CD8-positive, alpha-beta memory T cell (primary cell): ENCODE data around the gene MDN1. TPM values are rescaled to one million over a fixed set of nuclear protein-coding genes. Genes with fewer than 3 reads are reported as not detected.
"Not testable (repeated sequence)": the region's sequence is repeated elsewhere in the genome, so short reads cannot be mapped to it uniquely, and the experiment has no call there.

Experiments
- CTCF ChIA-PET: fragments of 350-600 bp; sonication (Branson Sonifier 250); formaldehyde crosslinking; loops from one replicate; lab custom pipeline; 2021; ENCODE audit warnings: antibody characterized with exemption; lab: Charles Lee
- POLR2A ChIA-PET: fragments of 350-600 bp; sonication (Branson Sonifier 250); formaldehyde crosslinking; loops from one replicate; lab custom pipeline; 2021; ENCODE audit warnings: antibody characterized with exemption; lab: Charles Lee
- DNase-seq, 5 donors: peaks; one replicate each; pipeline versions ENCODE4 v3.0.0 to v3.0.0-alpha.2; 2020 to 2022; ENCODE audit warnings: mixed read lengths in 1 of 5
- H3K27ac ChIP-seq: one replicate; pipeline ENCODE4 v1.7.0; 2013; ENCODE audit warnings: low read depth, mild to moderate bottlenecking, low read length, moderate library complexity
- H3K27me3 ChIP-seq: 2 replicates; pipeline ENCODE4 v1.7.0; 2013; ENCODE audit warnings: low read length, mild to moderate bottlenecking; ENCODE audit not compliant: insufficient read depth, poor library complexity, severe bottlenecking
- H3K36me3 ChIP-seq: 2 replicates; pipeline ENCODE4 v1.7.0; 2013; ENCODE audit warnings: mild to moderate bottlenecking, low read length, moderate library complexity; ENCODE audit not compliant: insufficient read depth
- H3K4me1 ChIP-seq: 2 replicates; pipeline ENCODE4 v1.7.0; 2013; ENCODE audit warnings: mild to moderate bottlenecking, low read length, moderate library complexity; ENCODE audit not compliant: insufficient read depth
- H3K4me3 ChIP-seq: 2 replicates; pipeline ENCODE4 v1.7.0; 2013; ENCODE audit warnings: mild to moderate bottlenecking, low read length
- H3K9me3 ChIP-seq: 2 replicates; pipeline ENCODE4 v1.7.0; 2013; ENCODE audit warnings: mild to moderate bottlenecking, low read length
- H3K27ac Mint-ChIP-seq, 8 donors: one replicate each; pipeline ENCODE4 v1.8.0; 2020 to 2021; ENCODE audit warnings: mixed read lengths in 8 of 8, mild to moderate bottlenecking in 6 of 8, inconsistent platforms in 3 of 8, moderate library complexity in 3 of 8
- H3K27me3 Mint-ChIP-seq, 2 donors: one replicate each; pipeline ENCODE4 v1.8.0; 2020 to 2021; ENCODE audit warnings: mixed read lengths in 2 of 2, mild to moderate bottlenecking in 1 of 2, moderate library complexity in 1 of 2
- H3K36me3 Mint-ChIP-seq, 3 donors: one replicate each; pipeline ENCODE4 v1.8.0; 2020 to 2021; ENCODE audit warnings: mixed read lengths in 3 of 3, inconsistent platforms in 1 of 3, mild to moderate bottlenecking in 1 of 3
- H3K4me1 Mint-ChIP-seq, 3 donors: one replicate each; pipeline ENCODE4 v1.8.0; 2020 to 2021; ENCODE audit warnings: mixed read lengths in 3 of 3, inconsistent platforms in 1 of 3, mild to moderate bottlenecking in 1 of 3
- H3K4me3 Mint-ChIP-seq, 7 donors: one replicate each; pipeline ENCODE4 v1.8.0; 2020 to 2021; ENCODE audit warnings: mixed read lengths in 7 of 7, mild to moderate bottlenecking in 6 of 7, moderate library complexity in 4 of 7, inconsistent platforms in 2 of 7
- H3K9me3 Mint-ChIP-seq, 5 donors: one replicate each; pipeline ENCODE4 v1.8.0; 2020 to 2022; ENCODE audit warnings: mixed read lengths in 5 of 5, mild to moderate bottlenecking in 3 of 5, moderate library complexity in 2 of 5, inconsistent platforms in 1 of 5
- polyA plus RNA-seq: library from polyadenylated mRNA; unstranded; fragments of 300-500 nt; fragmentation: Illumina TruSeq; gene quantifications from one replicate; pipeline ENCODE4 v1.2.3, GENCODE V29; 2021
- total RNA-seq, 2 experiments: library from RNA; stranded (reverse); gene quantifications; one replicate each; pipeline ENCODE4 v1.2.3, GENCODE V29; 2021

MDN1 gene
- total and polyA plus RNA-seq, 3 experiments from 2014 or later = 8.6 to 63.6 (median 63.3) TPM

DNA sequence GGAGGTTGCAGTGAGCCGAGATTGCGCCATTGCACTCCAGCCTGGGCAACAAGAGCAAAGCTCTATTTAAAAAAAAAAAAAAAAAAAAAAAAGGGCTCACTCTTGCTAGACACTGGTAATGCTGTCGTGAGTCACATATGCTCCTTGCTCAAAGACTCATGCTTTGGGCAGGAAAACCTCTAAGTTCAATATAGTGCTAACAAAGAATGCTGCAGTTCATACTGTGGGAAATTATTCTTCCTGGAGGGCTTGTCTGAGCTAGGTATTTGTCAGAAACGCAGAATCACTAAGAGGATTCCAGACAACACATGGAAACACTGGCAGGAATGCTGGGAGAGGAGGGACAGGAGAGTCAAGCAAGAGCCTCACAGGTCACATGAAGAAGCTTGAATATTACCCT is 178.8 kb downstream of the MDN1 start:
- H3K4me3 Mint-ChIP-seq = peak overlapping the region in 2 of 7 donors; percentile 27 to 51
- ChIA-PET POLR2A (interaction anchor here (0.7 kb wide), 1 partner anchor 1106 kb away, joined by 6 read pairs; no protein-coding TSS in a partner anchor), CTCF (no interaction called here)
- peaks cover 12 to 57% (median 13%) of the 10 kb centered on the region in 3 donors for H3K36me3 Mint-ChIP-seq
- Histone ChIP-seq H3K9me3 (no peaks in the 10 kb centered on the region), H3K27me3 (no peaks in the 10 kb centered on the region), H3K4me3 (no peak overlapping the region), H3K4me1 (peaks cover 14% of the 10 kb centered on the region), H3K27ac (no peak overlapping the region), H3K36me3 (peaks cover 27% of the 10 kb centered on the region)
- DNase-seq = no peak
- H3K27ac Mint-ChIP-seq = peak overlapping the region in 2 of 8 donors; percentile 29 to 63
- no peaks in the 10 kb centered on the region for H3K27me3 Mint-ChIP-seq
- peaks cover 23 to 34% (median 29%) of the 10 kb centered on the region in 3 donors for H3K4me1 Mint-ChIP-seq
- H3K9me3 Mint-ChIP-seq = peaks cover 0 to 2% (median 0%) of the 10 kb centered on the region in 5 donors

DNA sequence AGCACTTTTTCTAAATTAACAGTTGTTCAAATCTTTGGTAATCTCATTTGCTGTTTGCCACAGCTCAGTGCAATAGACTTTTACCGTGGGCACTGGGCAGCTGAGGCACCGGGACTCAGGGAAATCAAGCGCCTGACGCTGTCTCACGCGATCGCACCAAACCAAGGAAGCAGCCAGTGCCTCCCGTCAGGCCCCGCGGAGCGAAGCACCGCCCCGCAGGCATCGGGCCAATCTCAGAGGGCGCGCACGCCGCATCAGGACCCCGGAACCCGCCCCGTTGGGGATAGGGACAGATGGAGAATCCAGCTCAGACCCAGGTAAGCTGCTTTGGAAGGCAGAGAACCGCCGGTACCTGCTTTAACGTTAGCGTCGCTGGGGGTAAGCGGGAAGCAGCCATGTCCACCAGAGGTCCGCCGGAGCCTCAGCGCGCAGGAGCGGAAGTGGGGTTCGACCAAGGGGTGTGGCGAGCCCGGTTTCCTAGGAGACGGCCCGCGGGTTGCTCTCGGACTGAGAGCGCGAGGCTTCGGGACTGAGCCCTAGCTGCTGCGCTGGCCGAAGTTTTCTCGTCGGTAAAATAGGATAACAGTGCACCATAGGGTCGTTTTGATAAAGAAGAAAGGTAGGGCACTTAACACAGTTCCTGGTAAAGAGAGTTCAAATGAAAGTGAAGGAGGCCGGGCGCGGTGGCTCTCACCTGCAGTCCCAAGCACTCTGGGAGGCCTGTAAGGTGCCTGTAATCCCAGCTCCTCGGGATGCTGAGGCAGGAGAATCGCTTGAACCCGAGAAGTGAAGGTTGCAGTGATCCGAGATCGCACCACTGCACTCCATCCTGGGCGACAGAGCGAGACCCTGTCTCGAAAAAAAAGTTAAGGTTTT is 181.0 kb downstream of the MDN1 start, which contains the start of gene LYRM2:
Gene LYRM2, minus strand, starts transcription at position 428 of the 876 bp plus-strand sequence. Its CDS starts 31 bp downstream, at position 397.
- H3K9me3 Mint-ChIP-seq = peaks cover 0 to 2% (median 0%) of the 10 kb centered on the region in 5 donors
- H3K9me3 ChIP-seq = no peaks in the 10 kb centered on the region
- no peaks in the 10 kb centered on the region for H3K27me3 ChIP-seq
- peak within 1 kb of the TSS; percentile 95 to 100 (median 99) for H3K27ac Mint-ChIP-seq
- CTCF ChIA-PET = interaction anchor here (1.0 to 3.5 kb wide), 4 partner anchors 29 to 668 kb away, joined by 3 to 13 read pairs (median 6); partner anchors contain the start of gene ANKRD6
- H3K36me3 Mint-ChIP-seq = peaks cover 7 to 54% (median 10%) of the 10 kb centered on the region in 3 donors
- H3K4me1 Mint-ChIP-seq = peaks cover 26 to 42% (median 38%) of the 10 kb centered on the region in 3 donors
- peak within 1 kb of the TSS; percentile 88 to 99 (median 95) for H3K4me3 Mint-ChIP-seq
- POLR2A ChIA-PET = interaction anchor here (0.6 to 1.7 kb wide), 5 partner anchors 16 to 656 kb away, joined by 3 to 7 read pairs (median 3); partner anchors contain the start of genes CASP8AP2 and PNRC1
- H3K27me3 Mint-ChIP-seq = no peaks in the 10 kb centered on the region
- peak within 1 kb of the TSS; percentile 92 for H3K4me3 ChIP-seq
- peak within 1 kb of the TSS; percentile 96 for H3K27ac ChIP-seq
- peaks cover 14% of the 10 kb centered on the region for H3K4me1 ChIP-seq
- peak; percentile 83 to 94 (median 91) for DNase-seq
- H3K36me3 ChIP-seq = peaks cover 15% of the 10 kb centered on the region

DNA sequence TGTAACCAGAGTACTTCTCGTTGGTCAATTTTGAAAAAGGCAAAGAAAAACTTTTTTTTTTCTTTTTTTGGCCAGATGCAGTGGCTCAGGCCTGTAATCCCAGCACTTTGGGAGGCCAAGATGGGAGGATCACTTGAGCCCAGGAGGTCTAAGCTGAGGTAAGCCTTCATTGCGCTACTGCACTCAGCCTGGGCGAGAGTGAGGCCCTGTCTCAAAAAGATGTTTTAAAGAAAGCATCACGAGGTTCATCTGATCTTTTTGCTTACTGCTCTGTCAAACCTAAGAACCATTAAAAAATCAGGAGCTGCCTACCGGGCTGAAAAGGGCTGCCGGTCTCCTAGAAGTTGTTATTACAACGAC is 181.7 kb downstream of the MDN1 start:
- POLR2A ChIA-PET = interaction anchor here (0.5 to 1.7 kb wide), 5 partner anchors 16 to 655 kb away, joined by 3 to 7 read pairs (median 3); partner anchors contain the start of genes CASP8AP2 and PNRC1
- Histone ChIP-seq H3K27ac (peak overlapping the region; percentile 96), H3K4me1 (peaks cover 14% of the 10 kb centered on the region), H3K27me3 (no peaks in the 10 kb centered on the region), H3K36me3 (peaks cover 10% of the 10 kb centered on the region), H3K9me3 (no peaks in the 10 kb centered on the region), H3K4me3 (peak overlapping the region; percentile 92)
- no peak for DNase-seq
- no peaks in the 10 kb centered on the region for H3K27me3 Mint-ChIP-seq
- H3K4me3 Mint-ChIP-seq = peak overlapping the region; percentile 88 to 99 (median 95)
- peaks cover 26 to 42% (median 38%) of the 10 kb centered on the region in 3 donors for H3K4me1 Mint-ChIP-seq
- peaks cover 7 to 50% (median 11%) of the 10 kb centered on the region in 3 donors for H3K36me3 Mint-ChIP-seq
- CTCF ChIA-PET = interaction anchor here (1.0 to 3.5 kb wide), 4 partner anchors 28 to 668 kb away, joined by 3 to 13 read pairs (median 6); partner anchors contain the start of gene ANKRD6
- H3K9me3 Mint-ChIP-seq = peaks cover 0 to 2% (median 0%) of the 10 kb centered on the region in 5 donors
- H3K27ac Mint-ChIP-seq = peak overlapping the region; percentile 95 to 100 (median 99)

DNA sequence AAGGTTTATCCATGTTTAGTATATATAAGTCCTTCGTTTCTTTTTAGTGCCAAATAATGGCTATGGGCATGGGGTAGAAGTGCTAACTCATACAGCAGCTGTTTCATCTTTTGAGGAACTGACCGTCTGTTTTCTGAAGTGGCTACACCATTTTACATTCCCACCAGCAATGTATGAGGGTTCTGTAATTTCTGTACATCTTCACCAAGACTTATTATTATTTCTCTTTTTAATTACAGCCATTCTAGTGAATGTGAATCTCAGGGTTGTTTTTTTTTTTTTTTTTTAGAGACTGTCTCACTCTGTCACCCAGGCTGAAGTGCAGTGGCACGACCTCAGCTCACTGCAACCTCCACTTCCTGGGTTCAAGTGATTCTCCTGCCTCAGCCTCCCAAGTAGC is 183.2 kb downstream of the MDN1 start:
- H3K9me3 Mint-ChIP-seq, H3K4me3 ChIP-seq, H3K27ac ChIP-seq, H3K9me3 ChIP-seq, H3K27me3 ChIP-seq, POLR2A ChIA-PET, H3K27me3 Mint-ChIP-seq, H3K36me3 ChIP-seq, DNase-seq: not testable (repeated sequence)
- H3K36me3 Mint-ChIP-seq = peaks cover 7 to 41% (median 12%) of the 10 kb centered on the region in 3 donors
- CTCF ChIA-PET = interaction anchor here (3.5 kb wide), 1 partner anchor 27 kb away, joined by 13 read pairs; no protein-coding TSS in a partner anchor
- H3K4me1 ChIP-seq = peaks cover 14% of the 10 kb centered on the region
- peak overlapping the region in 5 of 8 donors; percentile 23 to 85 (median 43) for H3K27ac Mint-ChIP-seq
- peaks cover 26 to 42% (median 38%) of the 10 kb centered on the region in 3 donors for H3K4me1 Mint-ChIP-seq
- H3K4me3 Mint-ChIP-seq = peak overlapping the region in 5 of 7 donors; percentile 8 to 74 (median 33)

DNA sequence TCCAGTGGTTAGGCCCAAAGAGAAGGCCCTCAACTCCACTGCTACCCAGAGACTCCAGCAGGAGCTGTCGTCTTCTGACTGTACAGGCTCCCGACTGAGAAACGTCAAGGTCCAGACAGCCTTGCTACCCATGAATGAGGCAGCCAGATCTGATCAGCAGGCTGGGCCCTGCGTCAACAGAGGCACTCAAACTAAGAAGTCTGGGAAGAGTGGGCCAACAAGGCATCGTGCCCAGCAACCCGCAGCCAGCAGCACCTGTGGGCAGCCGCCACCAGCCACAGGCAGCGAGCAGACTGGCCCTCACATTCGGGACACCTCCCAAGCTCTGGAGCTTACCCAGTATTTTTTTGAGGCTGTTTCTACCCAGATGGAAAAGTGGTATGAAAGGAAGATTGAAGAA is 189.1 kb downstream of the MDN1 start:
- no peaks in the 10 kb centered on the region for H3K4me1 ChIP-seq
- ChIA-PET CTCF (no interaction called here), POLR2A (no interaction called here)
- H3K9me3 ChIP-seq = no peaks in the 10 kb centered on the region
- peaks cover 0 to 5% (median 4%) of the 10 kb centered on the region in 3 donors for H3K4me1 Mint-ChIP-seq
- H3K27me3 ChIP-seq = no peaks in the 10 kb centered on the region
- no peak overlapping the region for H3K4me3 Mint-ChIP-seq
- H3K27ac Mint-ChIP-seq = peak overlapping the region in 2 of 8 donors; percentile 9 to 63
- no peak overlapping the region for H3K4me3 ChIP-seq
- H3K9me3 Mint-ChIP-seq = no peaks in the 10 kb centered on the region
- no peaks in the 10 kb centered on the region for H3K27me3 Mint-ChIP-seq
- no peak overlapping the region for H3K27ac ChIP-seq
- peaks cover under 1% of the 10 kb centered on the region for H3K36me3 ChIP-seq
- DNase-seq = no peak
- H3K36me3 Mint-ChIP-seq = peaks cover 0 to 27% (median 14%) of the 10 kb centered on the region in 3 donors

DNA sequence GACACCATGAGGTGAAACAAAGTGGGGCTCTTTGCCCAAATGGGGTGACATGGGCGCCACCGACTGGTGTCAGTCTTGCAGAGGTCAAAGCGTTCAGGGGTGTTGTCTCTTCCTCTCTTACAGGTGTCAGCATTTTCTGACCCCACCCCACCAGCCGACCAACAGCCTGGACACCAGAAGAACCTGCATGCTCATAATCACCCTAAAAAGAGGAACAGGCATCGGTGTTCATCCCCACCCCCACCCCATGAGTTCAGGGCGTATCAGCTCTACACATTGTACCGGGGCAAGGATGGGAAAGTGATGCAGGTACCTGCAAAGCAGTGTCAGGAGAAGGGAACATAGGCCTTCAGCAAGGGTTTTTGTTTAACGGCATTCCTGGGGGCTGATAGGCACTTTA is 195.8 kb downstream of the MDN1 start:
- peaks cover 0 to 16% (median 5%) of the 10 kb centered on the region in 3 donors for H3K36me3 Mint-ChIP-seq
- no peaks in the 10 kb centered on the region for H3K4me1 Mint-ChIP-seq
- DNase-seq = no peak
- no peak overlapping the region for H3K4me3 ChIP-seq
- no peaks in the 10 kb centered on the region for H3K9me3 ChIP-seq
- ChIA-PET CTCF (no interaction called here), POLR2A (no interaction called here)
- no peak overlapping the region for H3K27ac Mint-ChIP-seq
- H3K27me3 Mint-ChIP-seq = no peaks in the 10 kb centered on the region
- H3K27ac ChIP-seq = no peak overlapping the region
- no peaks in the 10 kb centered on the region for H3K9me3 Mint-ChIP-seq
- no peak overlapping the region for H3K4me3 Mint-ChIP-seq
- H3K27me3 ChIP-seq = no peaks in the 10 kb centered on the region
- H3K36me3 ChIP-seq = no peaks in the 10 kb centered on the region
- no peaks in the 10 kb centered on the region for H3K4me1 ChIP-seq

DNA sequence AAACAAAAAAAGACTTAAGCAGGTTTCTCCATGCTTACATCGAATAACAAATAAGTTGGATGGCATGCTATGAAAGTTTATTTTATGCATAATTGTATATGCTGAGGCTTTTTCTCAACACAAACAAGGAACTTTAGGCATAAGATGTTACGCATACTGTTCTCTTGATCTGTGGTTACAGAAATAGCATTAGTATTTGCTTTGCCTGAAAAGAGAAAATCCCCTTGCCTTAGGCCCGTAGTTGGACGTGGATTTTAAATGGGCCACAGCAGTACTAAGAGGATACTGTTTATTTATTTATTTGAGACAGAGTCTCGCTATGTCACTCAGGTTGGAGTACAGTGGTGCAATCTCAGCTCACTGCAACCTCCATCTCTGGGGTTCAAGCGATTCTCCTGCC is 200.0 kb downstream of the MDN1 start:
- Histone ChIP-seq H3K4me1 (no peaks in the 10 kb centered on the region), H3K27ac (no peak overlapping the region), H3K4me3 (no peak overlapping the region), H3K36me3 (no peaks in the 10 kb centered on the region), H3K27me3 (no peaks in the 10 kb centered on the region), H3K9me3 (no peaks in the 10 kb centered on the region)
- Mint-ChIP-seq H3K27ac (no peak overlapping the region), H3K4me3 (no peak overlapping the region), H3K36me3 (peaks cover 0 to 10% (median 6%) of the 10 kb centered on the region in 3 donors), H3K9me3 (no peaks in the 10 kb centered on the region), H3K4me1 (no peaks in the 10 kb centered on the region), H3K27me3 (no peaks in the 10 kb centered on the region)
- CTCF ChIA-PET = no interaction called here
- no peak for DNase-seq
- POLR2A ChIA-PET = no interaction called here
